WERI-Rb-1 (cell line): Measurements from ENCODE around the gene ZNF597.

ENCODE experiments used
- DNase-seq: peaks from one replicate; pipeline ENCODE4 v3.0.0-alpha.2; 2020
- H3K27ac ChIP-seq: fragments of 250-450 bp; sonication (Bioruptor Pico); 2 replicates; pipeline ENCODE4 v1.5.1; 2020; ENCODE audit warnings: mild to moderate bottlenecking, moderate library complexity
- H3K27me3 ChIP-seq: fragments of 250-450 bp; sonication (Bioruptor Pico); 2 replicates; pipeline ENCODE4 v1.5.1; 2021; ENCODE audit warnings: mild to moderate bottlenecking, low read depth, moderate library complexity; ENCODE audit not compliant: insufficient read depth, severe bottlenecking
- H3K36me3 ChIP-seq: fragments of 250-450 bp; sonication (Bioruptor Pico); 2 replicates; pipeline ENCODE4 v1.5.1; 2020; ENCODE audit warnings: mild to moderate bottlenecking, moderate library complexity
- H3K4me3 ChIP-seq: 2 replicates; pipeline ENCODE4 v1.5.1; 2011; ENCODE audit warnings: low read depth, mild to moderate bottlenecking, control low read depth, low read length
- H3K9me3 ChIP-seq: fragments of 250-450 bp; sonication (Bioruptor Pico); 2 replicates; pipeline ENCODE4 v1.5.1; 2021; ENCODE audit warnings: mild to moderate bottlenecking, moderate library complexity; ENCODE audit not compliant: severe bottlenecking
- TF ChIP-seq, protein P1 (sequence below): IDR thresholded peaks from 2 replicates; pipeline ENCODE4 v1.5.1; 2011; ENCODE audit warnings: low read depth, mild to moderate bottlenecking, control low read depth, inconsistent platforms, low read length

Gene ZNF597

GRCh38 chr16:3465301-3465700, 22.0 kb upstream of the ZNF597 start:
- TF ChIP-seq, protein P1, sequence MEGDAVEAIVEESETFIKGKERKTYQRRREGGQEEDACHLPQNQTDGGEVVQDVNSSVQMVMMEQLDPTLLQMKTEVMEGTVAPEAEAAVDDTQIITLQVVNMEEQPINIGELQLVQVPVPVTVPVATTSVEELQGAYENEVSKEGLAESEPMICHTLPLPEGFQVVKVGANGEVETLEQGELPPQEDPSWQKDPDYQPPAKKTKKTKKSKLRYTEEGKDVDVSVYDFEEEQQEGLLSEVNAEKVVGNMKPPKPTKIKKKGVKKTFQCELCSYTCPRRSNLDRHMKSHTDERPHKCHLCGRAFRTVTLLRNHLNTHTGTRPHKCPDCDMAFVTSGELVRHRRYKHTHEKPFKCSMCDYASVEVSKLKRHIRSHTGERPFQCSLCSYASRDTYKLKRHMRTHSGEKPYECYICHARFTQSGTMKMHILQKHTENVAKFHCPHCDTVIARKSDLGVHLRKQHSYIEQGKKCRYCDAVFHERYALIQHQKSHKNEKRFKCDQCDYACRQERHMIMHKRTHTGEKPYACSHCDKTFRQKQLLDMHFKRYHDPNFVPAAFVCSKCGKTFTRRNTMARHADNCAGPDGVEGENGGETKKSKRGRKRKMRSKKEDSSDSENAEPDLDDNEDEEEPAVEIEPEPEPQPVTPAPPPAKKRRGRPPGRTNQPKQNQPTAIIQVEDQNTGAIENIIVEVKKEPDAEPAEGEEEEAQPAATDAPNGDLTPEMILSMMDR, result no peak
- Histone ChIP-seq H3K4me3 (no peak overlapping the region), H3K27ac (no peak overlapping the region), H3K36me3 (peaks cover 8% of the 10 kb centered on the region), H3K27me3 (no peaks in the 10 kb centered on the region), H3K9me3 (no peaks in the 10 kb centered on the region)
- DNase-seq, result no peak

- no peak overlapping the region for H3K4me3 ChIP-seq
- no peak for DNase-seq
- H3K36me3 ChIP-seq, result peaks cover 11% of the 10 kb centered on the region
- H3K27me3 ChIP-seq, result no peaks in the 10 kb centered on the region
- H3K9me3 ChIP-seq, result no peaks in the 10 kb centered on the region
- H3K27ac ChIP-seq, result no peak overlapping the region
- TF ChIP-seq, protein P1, result no peak
Measured at GRCh38 chr16:3461151-3461550, 17.8 kb upstream of the ZNF597 start.

- no peak overlapping the region for H3K4me3 ChIP-seq
- no peaks in the 10 kb centered on the region for H3K27me3 ChIP-seq
- DNase-seq, result no peak
- TF ChIP-seq, protein P1, result no peak
- no peaks in the 10 kb centered on the region for H3K9me3 ChIP-seq
- H3K27ac ChIP-seq, result no peak overlapping the region
- peaks cover 8% of the 10 kb centered on the region for H3K36me3 ChIP-seq
Measured at GRCh38 chr16:3460585-3460984, 17.3 kb upstream of the ZNF597 start.

DNA sequence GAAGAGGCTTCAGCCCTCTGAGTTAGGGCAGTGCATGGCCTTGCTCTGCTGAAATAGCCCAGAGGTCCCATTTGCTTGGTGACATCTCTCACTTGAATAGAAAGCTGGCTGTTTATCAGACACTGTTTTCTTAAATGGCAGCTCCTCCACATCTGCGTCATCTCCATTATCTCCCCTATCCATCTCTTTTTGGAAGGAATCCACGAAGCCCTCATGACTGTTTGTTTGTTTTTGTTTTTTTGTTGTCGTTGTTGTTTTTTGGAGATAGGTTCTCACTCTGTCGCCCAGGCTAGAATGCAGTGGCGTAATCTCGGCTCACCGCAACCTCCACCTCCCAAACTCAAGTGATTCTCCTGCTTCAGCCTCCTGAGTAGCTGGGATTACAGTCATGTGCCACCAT, 16.8 kb upstream of the ZNF597 start:
- TF ChIP-seq, protein P1, result no peak

DNA sequence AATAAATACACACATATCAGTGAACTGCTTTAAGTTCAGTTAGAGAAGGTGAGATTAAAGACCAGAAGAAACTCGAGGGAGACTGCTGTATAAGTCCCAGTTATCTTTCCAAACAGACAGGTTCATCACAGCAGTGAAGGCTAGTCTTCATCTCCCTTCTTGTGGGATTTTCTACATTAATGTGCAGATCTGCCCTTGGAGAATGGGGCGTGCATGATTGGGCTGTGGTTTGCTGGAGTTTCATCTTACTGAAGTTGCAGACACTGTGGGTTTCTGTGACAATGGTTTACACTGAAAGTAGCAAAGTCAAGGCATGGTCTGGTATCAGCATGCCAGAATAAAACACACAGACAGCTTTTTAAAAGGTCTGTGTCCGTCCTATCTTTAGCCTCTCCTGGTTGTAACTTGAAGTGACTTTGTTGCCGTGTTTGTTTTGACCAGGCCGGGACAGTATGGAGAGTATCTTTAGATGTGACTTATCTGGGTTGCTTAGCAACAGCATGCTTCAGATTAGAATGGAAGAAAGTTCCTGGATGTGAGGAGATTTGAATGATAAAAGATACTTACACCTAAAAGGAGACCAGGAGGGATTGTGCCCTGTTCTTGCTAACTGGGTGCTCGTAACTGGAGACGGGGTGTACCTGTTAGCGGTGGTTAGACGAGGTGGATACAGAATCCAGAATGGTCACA, 16.2 kb upstream of the ZNF597 start:
- no peaks in the 10 kb centered on the region for H3K9me3 ChIP-seq
- TF ChIP-seq, protein P1, result no peak
- H3K36me3 ChIP-seq, result peaks cover 8% of the 10 kb centered on the region
- no peak overlapping the region for H3K27ac ChIP-seq
- H3K27me3 ChIP-seq, result no peaks in the 10 kb centered on the region
- no peak for DNase-seq
- H3K4me3 ChIP-seq, result no peak overlapping the region

More for the DNA sequence above, 16.8 kb upstream of the ZNF597 start:
- no peaks in the 10 kb centered on the region for H3K27me3 ChIP-seq
- no peak for DNase-seq
- no peak overlapping the region for H3K4me3 ChIP-seq
- H3K36me3 ChIP-seq, result peaks cover 8% of the 10 kb centered on the region
- H3K27ac ChIP-seq, result no peak overlapping the region
- no peaks in the 10 kb centered on the region for H3K9me3 ChIP-seq

- DNase-seq, result no peak
- Histone ChIP-seq H3K9me3 (no peaks in the 10 kb centered on the region), H3K36me3 (peaks cover 8% of the 10 kb centered on the region), H3K4me3 (peak overlapping the region; percentile 88), H3K27ac (no peak overlapping the region), H3K27me3 (no peaks in the 10 kb centered on the region)
- TF ChIP-seq, protein P1, result no peak
Measured at GRCh38 chr16:3458852-3459361, 15.6 kb upstream of the ZNF597 start.
